ENCODE results near the gene HBA2. TPM values are rescaled to one million over a fixed set of nuclear protein-coding genes. Genes with fewer than 3 reads are reported as not detected.
"Not testable (repeated sequence)": the region's sequence is repeated elsewhere in the genome, so short reads cannot be mapped to it uniquely, and the experiment has no call there.

HBA2 gene
- total RNA-seq, 2 experiments from 2014 or later = not detected

DNA sequence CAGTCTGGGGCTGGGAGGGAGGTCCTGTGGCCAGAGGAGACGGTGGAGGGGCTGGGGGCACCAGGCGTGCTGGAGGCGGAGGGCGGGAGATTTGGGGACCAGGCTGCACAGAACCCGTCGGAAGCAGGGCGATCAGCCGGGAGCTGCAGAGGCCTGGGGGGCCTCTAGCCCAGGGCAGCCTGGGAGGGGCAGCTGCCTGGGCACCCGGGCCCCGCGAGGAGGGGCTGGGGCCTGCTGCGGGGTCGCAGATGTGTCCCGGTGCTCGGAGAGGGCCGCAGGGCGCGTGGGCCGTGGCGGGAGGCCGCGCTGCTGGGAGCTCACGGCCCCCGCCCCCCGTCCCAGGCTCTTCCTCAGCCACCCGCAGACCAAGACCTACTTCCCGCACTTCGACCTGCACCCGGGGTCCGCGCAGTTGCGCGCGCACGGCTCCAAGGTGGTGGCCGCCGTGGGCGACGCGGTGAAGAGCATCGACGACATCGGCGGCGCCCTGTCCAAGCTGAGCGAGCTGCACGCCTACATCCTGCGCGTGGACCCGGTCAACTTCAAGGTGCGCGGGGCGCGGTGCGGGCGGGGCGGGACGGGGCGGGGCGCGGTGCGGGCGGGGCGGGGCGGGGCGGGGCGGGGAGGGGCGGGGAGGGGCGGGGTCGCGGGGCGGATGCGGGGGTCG lies 19.0 kb upstream of the HBA2 start:
- H3K27me3 ChIP-seq (ENCODE audit: control insufficient read depth in 1 of 2, insufficient read depth in 2 of 2, low read length in 2 of 2) = peaks cover 17 to 26% of the 10 kb centered on the region in 2 experiments
- H3K4me1 Mint-ChIP-seq (ENCODE audit: low read depth); POLR2A ChIA-PET; CTCF ChIA-PET; H3K36me3 Mint-ChIP-seq (ENCODE audit: low read depth); H3K9me3 Mint-ChIP-seq; H3K4me3 Mint-ChIP-seq; H3K9me3 ChIP-seq (ENCODE audit: control insufficient read depth in 1 of 2, insufficient read depth in 1 of 2, low read length in 2 of 2); H3K4me3 ChIP-seq (ENCODE audit: low read length); H3K27ac Mint-ChIP-seq; H3K36me3 ChIP-seq (ENCODE audit: insufficient read depth, low read length); DNase-seq; intact Hi-C loops (cut with DNase I, micrococcal nuclease); H3K4me1 ChIP-seq (ENCODE audit: insufficient read depth, low read length); H3K27ac ChIP-seq (ENCODE audit: low read depth in 1 of 2, low read length in 2 of 2): not testable (repeated sequence)
- H3K27me3 Mint-ChIP-seq = peaks cover 66% of the 10 kb centered on the region
- peak; percentile 29 for ATAC-seq (ENCODE audit: poor library complexity)

GRCh38 chr16:154217-155030 lies 18.3 kb upstream of the HBA2 start:
- H3K9me3 ChIP-seq (ENCODE audit: control insufficient read depth in 1 of 2, insufficient read depth in 1 of 2, low read length in 2 of 2) = peaks cover 0 to 5% of the 10 kb centered on the region in 2 experiments
- DNase-seq = no peak
- Mint-ChIP-seq H3K27ac (no peak overlapping the region), H3K4me1 (ENCODE audit: low read depth) (peaks cover 6% of the 10 kb centered on the region), H3K4me3 (peak overlapping the region; percentile 78), H3K27me3 (peaks cover 67% of the 10 kb centered on the region), H3K9me3 (no peaks in the 10 kb centered on the region), H3K36me3 (ENCODE audit: low read depth) (no peaks in the 10 kb centered on the region)
- peak overlapping the region; percentile 42 for H3K4me3 ChIP-seq (ENCODE audit: low read length)
- ChIA-PET CTCF (no interaction called here), POLR2A (no interaction called here)
- peaks cover 10% of the 10 kb centered on the region for H3K4me1 ChIP-seq (ENCODE audit: insufficient read depth, low read length)
- intact Hi-C loops (cut with DNase I, micrococcal nuclease) = no loop called here
- no peak for TF ChIP-seq CTCF (IDR thresholded peaks at IDR 0.05)
- H3K36me3 ChIP-seq (ENCODE audit: insufficient read depth, low read length) = no peaks in the 10 kb centered on the region
- ATAC-seq (ENCODE audit: poor library complexity) = peak; percentile 37
- no peak overlapping the region for H3K27ac ChIP-seq (ENCODE audit: low read depth in 1 of 2, low read length in 2 of 2)
- peaks cover 17 to 26% of the 10 kb centered on the region in 2 experiments for H3K27me3 ChIP-seq (ENCODE audit: control insufficient read depth in 1 of 2, insufficient read depth in 2 of 2, low read length in 2 of 2)

- Mint-ChIP-seq H3K4me1 (ENCODE audit: low read depth) (peaks cover 6% of the 10 kb centered on the region), H3K9me3 (no peaks in the 10 kb centered on the region), H3K27ac (no peak overlapping the region), H3K27me3 (peaks cover 66% of the 10 kb centered on the region), H3K4me3 (peak overlapping the region; percentile 78), H3K36me3 (ENCODE audit: low read depth) (no peaks in the 10 kb centered on the region)
- ATAC-seq (ENCODE audit: poor library complexity) (no peak), DNase-seq (no peak)
- ChIA-PET CTCF (no interaction called here), POLR2A (no interaction called here)
- Histone ChIP-seq H3K27ac (ENCODE audit: low read depth in 1 of 2, low read length in 2 of 2) (no peak overlapping the region), H3K9me3 (ENCODE audit: control insufficient read depth in 1 of 2, insufficient read depth in 1 of 2, low read length in 2 of 2) (peaks cover 0 to 5% of the 10 kb centered on the region in 2 experiments), H3K4me3 (ENCODE audit: low read length) (peak overlapping the region; percentile 42), H3K27me3 (ENCODE audit: control insufficient read depth in 1 of 2, insufficient read depth in 2 of 2, low read length in 2 of 2) (peaks cover 17 to 26% of the 10 kb centered on the region in 2 experiments), H3K4me1 (ENCODE audit: insufficient read depth, low read length) (peaks cover 10% of the 10 kb centered on the region), H3K36me3 (ENCODE audit: insufficient read depth, low read length) (no peaks in the 10 kb centered on the region)
- TF ChIP-seq CTCF (IDR thresholded peaks at IDR 0.05) = no peak
- intact Hi-C loops (cut with DNase I, micrococcal nuclease) = no loop called here
Measured at GRCh38 chr16:155031-155398, 17.7 kb upstream of the HBA2 start.
